Keratinocyte (primary cell): ENCODE results near the gene FBXL17. TPM values are rescaled to one million over a fixed set of nuclear protein-coding genes. Genes with fewer than 3 reads are reported as not detected.

ENCODE experiments used
- DNase-seq: peaks from one replicate; pipeline ENCODE4 v3.0.0-alpha.2; 2011; ENCODE audit warnings: low read depth, missing footprints, low spot score
- FAIRE-seq: peaks from 2 replicates; lab custom pipeline; 2011; peaks lifted over from hg19 to GRCh38; lab: Jason Lieb, UNC
- H2AFZ ChIP-seq: 2 replicates; pipeline ENCODE4 v1.6.0; 2012; ENCODE audit warnings: low read length, control low read depth, inconsistent platforms; ENCODE audit not compliant: control insufficient read depth
- H3K27ac ChIP-seq: 2 replicates; pipeline ENCODE4 v1.5.1; 2011; ENCODE audit warnings: low read length; ENCODE audit not compliant: control insufficient read depth, insufficient read depth
- H3K27me3 ChIP-seq: 3 replicates; pipeline ENCODE4 v1.6.0; 2011; ENCODE audit warnings: low read length; ENCODE audit not compliant: control insufficient read depth, insufficient read depth; ENCODE audit errors: extremely low read depth
- H3K36me3 ChIP-seq, 2 experiments: 2 replicates in 1 of 2; 3 replicates in 1 of 2; pipeline ENCODE4 v1.5.1; 2011; ENCODE audit warnings: low read length in 2 of 2, mild to moderate bottlenecking in 1 of 2; ENCODE audit not compliant: control insufficient read depth in 2 of 2, insufficient read depth in 2 of 2; ENCODE audit errors: extremely low read depth in 1 of 2
- H3K4me1 ChIP-seq: 3 replicates; pipeline ENCODE4 v1.5.1; 2011; ENCODE audit warnings: low read length; ENCODE audit not compliant: control insufficient read depth, insufficient read depth; ENCODE audit errors: extremely low read depth
- H3K4me2 ChIP-seq: 3 replicates; pipeline ENCODE4 v1.6.0; 2011; ENCODE audit warnings: low read depth, low read length; ENCODE audit not compliant: control insufficient read depth, insufficient read depth; ENCODE audit errors: extremely low read depth
- H3K4me3 ChIP-seq, 3 experiments: fragments of 200-600 bp in 1 of 3; sonication (generic) in 1 of 3; 2 replicates in 2 of 3; 3 replicates in 1 of 3; pipeline ENCODE4 v1.5.1; 2011 to 2016; ENCODE audit warnings: low read length in 3 of 3, mild to moderate bottlenecking in 3 of 3, control low read depth in 2 of 3, inconsistent platforms in 1 of 3, low read depth in 1 of 3, mixed read lengths in 1 of 3, mixed run types in 1 of 3, moderate library complexity in 1 of 3; ENCODE audit not compliant: control insufficient read depth in 2 of 3, insufficient read depth in 2 of 3; ENCODE audit errors: extremely low read depth in 1 of 3
- H3K79me2 ChIP-seq: 2 replicates; pipeline ENCODE4 v1.6.0; 2012; ENCODE audit warnings: low read length; ENCODE audit not compliant: control insufficient read depth, insufficient read depth
- H3K9ac ChIP-seq: 3 replicates; pipeline ENCODE4 v1.6.0; 2011; ENCODE audit warnings: low read length; ENCODE audit not compliant: control insufficient read depth, insufficient read depth; ENCODE audit errors: extremely low read depth
- H3K9me1 ChIP-seq: 3 replicates; pipeline ENCODE4 v1.6.0; 2011; ENCODE audit warnings: low read length; ENCODE audit not compliant: control insufficient read depth, insufficient read depth; ENCODE audit errors: extremely low read depth
- H3K9me3 ChIP-seq: 2 replicates; pipeline ENCODE4 v1.5.1; 2012; ENCODE audit warnings: low read depth, low read length; ENCODE audit not compliant: control insufficient read depth
- H4K20me1 ChIP-seq: 3 replicates; pipeline ENCODE4 v1.6.0; 2011; ENCODE audit warnings: low read length; ENCODE audit not compliant: control insufficient read depth, insufficient read depth; ENCODE audit errors: extremely low read depth
- CTCF ChIP-seq, 3 experiments: IDR thresholded peaks in 1 of 3; conservative IDR thresholded peaks in 1 of 3; optimal IDR thresholded peaks in 1 of 3; 2 replicates in 2 of 3; 3 replicates in 1 of 3; pipeline versions ENCODE3 to v1.5.1; 2011; ENCODE audit warnings: low read length in 3 of 3, mild to moderate bottlenecking in 3 of 3, moderate library complexity in 2 of 3, control low read depth in 1 of 3, inconsistent platforms in 1 of 3; ENCODE audit not compliant: insufficient read depth in 2 of 3; ENCODE audit errors: extremely low read depth in 1 of 3
- EZH2 ChIP-seq: IDR thresholded peaks from one replicate; pipeline ENCODE4 v1.6.1; 2012; ENCODE audit warnings: inconsistent platforms, mild to moderate bottlenecking, low read length, moderate library complexity
- dilution Hi-C: fragments of 300-500 bp; cut with MboI; formaldehyde crosslinking; loops from one replicate; pipeline ENCODE4 v1.7.0; 2020; ENCODE audit warnings: low sequenced_read_pairs; ENCODE audit not compliant: extremely low pct_ligation_motif_present
- polyA plus RNA-seq, 5 experiments: library from polyadenylated mRNA; depleted of rRNA in 3 of 5; stranded (reverse) in 3 of 5; stranded (forward) in 1 of 5; unstranded in 1 of 5; fragments of >200 nt; gene quantifications; 1 replicate in 1 of 5; 2 replicates in 3 of 5; 3 replicates in 1 of 5; pipeline versions ENCODE4 v1.2.1 to v1.2.3, GENCODE V29; 2011 to 2012; ENCODE audit warnings: missing spikeins in 2 of 5, low read depth in 1 of 5, low replicate concordance in 1 of 5

FBXL17 gene
- polyA plus RNA-seq, 1 donor (not counting 4 experiments of a cell fraction or from before 2014, with no cell fraction given), result 5.7 TPM

GRCh38 chr5:107817951-107818350, 563.9 kb downstream of the FBXL17 start:
- dilution Hi-C loops, result no loop called here
- DNase-seq, result no peak
- no peaks in the 10 kb centered on the region for H4K20me1 ChIP-seq

GRCh38 chr5:107817436-107817835, 564.5 kb downstream of the FBXL17 start:
- peaks cover 4% of the 10 kb centered on the region for H3K27me3 ChIP-seq
- H3K79me2 ChIP-seq, result no peaks in the 10 kb centered on the region
- no peaks in the 10 kb centered on the region for H3K9me1 ChIP-seq
- no peak overlapping the region for H3K27ac ChIP-seq
- DNase-seq, result no peak
- TF ChIP-seq CTCF (optimal IDR thresholded peaks at IDR 0.05 in 1 of 3, IDR thresholded peaks at IDR 0.05 in 1 of 3, conservative IDR thresholded peaks at IDR 0.05 in 1 of 3; ENCODE audit: extremely low read depth in 1 of 3, insufficient read depth in 2 of 3, low read length in 3 of 3), result no peak
- no peak for TF ChIP-seq EZH2
- H3K4me3 ChIP-seq, result no peak overlapping the region
- H3K4me1 ChIP-seq, result no peaks in the 10 kb centered on the region
- FAIRE-seq, result no peak
- H2AFZ ChIP-seq, result no peak overlapping the region
- dilution Hi-C loops, result no loop called here
- no peaks in the 10 kb centered on the region for H3K36me3 ChIP-seq
- no peaks in the 10 kb centered on the region for H4K20me1 ChIP-seq
- H3K9ac ChIP-seq, result no peak overlapping the region
- H3K9me3 ChIP-seq, result no peaks in the 10 kb centered on the region
- no peak overlapping the region for H3K4me2 ChIP-seq

More at GRCh38 chr5:107817951-107818350, 563.9 kb downstream of the FBXL17 start:
- H3K79me2 ChIP-seq, result no peaks in the 10 kb centered on the region
- H3K27me3 ChIP-seq, result peaks cover 4% of the 10 kb centered on the region
- no peak overlapping the region for H3K4me3 ChIP-seq
- no peaks in the 10 kb centered on the region for H3K4me1 ChIP-seq
- H3K9me3 ChIP-seq, result no peaks in the 10 kb centered on the region
- H3K27ac ChIP-seq, result no peak overlapping the region
- H3K4me2 ChIP-seq, result no peak overlapping the region
- TF ChIP-seq EZH2, result no peak
- TF ChIP-seq CTCF (optimal IDR thresholded peaks at IDR 0.05 in 1 of 3, IDR thresholded peaks at IDR 0.05 in 1 of 3, conservative IDR thresholded peaks at IDR 0.05 in 1 of 3; ENCODE audit: extremely low read depth in 1 of 3, insufficient read depth in 2 of 3, low read length in 3 of 3), result no peak
- no peak overlapping the region for H2AFZ ChIP-seq
- no peak for FAIRE-seq
- no peaks in the 10 kb centered on the region for H3K9me1 ChIP-seq
- no peaks in the 10 kb centered on the region for H3K36me3 ChIP-seq
- no peak overlapping the region for H3K9ac ChIP-seq
